Pulmonary artery endothelial cell (primary cell): ENCODE measurements around the gene JUNB. TPM values are rescaled to one million over a fixed set of nuclear protein-coding genes. Genes with fewer than 3 reads are reported as not detected.
A peak's percentile ranks its signal among the peaks of the same experiment; 100 is the strongest.

Experiments
- DNase-seq: peaks from one replicate; pipeline ENCODE4 v3.0.0-alpha.2; 2011; ENCODE audit warnings: low read depth, low spot score
- total RNA-seq: library from RNA; depleted of rRNA; stranded (reverse); fragments of >200 nt; gene quantifications from 2 replicates; pipeline ENCODE4 v1.2.3, GENCODE V29; 2014

JUNB gene
- total RNA-seq, result 33.4 and 41.1 TPM in 2 replicates

GRCh38 chr19:12791345-12792050 is at the start of gene JUNB:
Gene JUNB, plus strand, starts transcription at chr19:12791486. Its CDS starts 286 bp downstream, at chr19:12791772.
- peak; percentile 89 for DNase-seq

- DNase-seq, result no peak
Measured at GRCh38 chr19:12745166-12745897, 46.0 kb upstream of the JUNB start.

GRCh38 chr19:12748489-12748888 is 42.8 kb upstream of the JUNB start:
- DNase-seq, result no peak

GRCh38 chr19:12749938-12750521 is 41.3 kb upstream of the JUNB start:
- DNase-seq, result no peak

- DNase-seq, result no peak
Measured at GRCh38 chr19:12750851-12751250, 40.4 kb upstream of the JUNB start.

GRCh38 chr19:12751635-12752034 is 39.7 kb upstream of the JUNB start, which contains the start of gene BEST2:
Gene BEST2, plus strand, starts transcription at chr19:12751791. Its CDS starts 802 bp downstream, at chr19:12752593.
- no peak for DNase-seq

- DNase-seq, result no peak
Measured at GRCh38 chr19:12752056-12752781, 39.1 kb upstream of the JUNB start.

GRCh38 chr19:12754465-12755196 is 36.7 kb upstream of the JUNB start:
- no peak for DNase-seq

- no peak for DNase-seq
Measured at GRCh38 chr19:12756150-12756883, 35.0 kb upstream of the JUNB start.

GRCh38 chr19:12757544-12758274 is 33.6 kb upstream of the JUNB start:
- DNase-seq, result no peak

GRCh38 chr19:12759686-12760085 is 31.6 kb upstream of the JUNB start:
- no peak for DNase-seq

- DNase-seq, result no peak
Measured at GRCh38 chr19:12763100-12763499, 28.2 kb upstream of the JUNB start.

GRCh38 chr19:12764698-12765097 is 26.6 kb upstream of the JUNB start:
- DNase-seq, result no peak

GRCh38 chr19:12766051-12766521 is 25.2 kb upstream of the JUNB start:
- DNase-seq, result no peak

- DNase-seq, result no peak
Measured at GRCh38 chr19:12767150-12767549, 24.1 kb upstream of the JUNB start.

- DNase-seq, result no peak
Measured at GRCh38 chr19:12767666-12768065, 23.6 kb upstream of the JUNB start.

GRCh38 chr19:12769689-12770088 is 21.6 kb upstream of the JUNB start:
- DNase-seq, result no peak

GRCh38 chr19:12770922-12771321 is 20.4 kb upstream of the JUNB start:
- no peak for DNase-seq

- no peak for DNase-seq
Measured at GRCh38 chr19:12772323-12772722, 19.0 kb upstream of the JUNB start.

- no peak for DNase-seq
Measured at GRCh38 chr19:12773571-12773970, 17.7 kb upstream of the JUNB start.
